WTC11 (cell line): ENCODE measurements around the gene SOX8. TPM values are rescaled to one million over a fixed set of nuclear protein-coding genes. Genes with fewer than 3 reads are reported as not detected.

Source experiments
- ATAC-seq: fragments of 200-7000 bp; cut with Tn5 transposase; 2 replicates; pipeline ENCODE4 v1.10.0; 2021; ENCODE audit warnings: mild to moderate bottlenecking, moderate library complexity
- CTCF ChIA-PET: fragments of 300-600 bp; sonication (Branson Sonifier 250); formaldehyde crosslinking; loops from one replicate; lab custom pipeline; 2021; ENCODE audit warnings: antibody characterized with exemption; lab: Charles Lee
- POLR2A ChIA-PET: fragments of 350-600 bp; sonication (Branson Sonifier 250); formaldehyde crosslinking; loops from one replicate; lab custom pipeline; 2021; ENCODE audit warnings: antibody characterized with exemption; lab: Charles Lee
- DNase-seq: peaks from one replicate; pipeline ENCODE4 v3.0.0; 2021; ENCODE audit warnings: low spot score
- H3K27ac Mint-ChIP-seq: 2 replicates; pipeline ENCODE4 v1.8.0; 2021; ENCODE audit warnings: mixed read lengths
- H3K27me3 Mint-ChIP-seq: 2 replicates; pipeline ENCODE4 v1.8.0; 2021; ENCODE audit warnings: low read depth, mild to moderate bottlenecking, moderate library complexity, mixed read lengths
- H3K36me3 Mint-ChIP-seq: 2 replicates; pipeline ENCODE4 v1.8.0; 2021; ENCODE audit warnings: mixed read lengths
- H3K4me1 Mint-ChIP-seq: 2 replicates; pipeline ENCODE4 v1.8.0; 2022; ENCODE audit warnings: mixed read lengths
- H3K4me3 Mint-ChIP-seq: 2 replicates; pipeline ENCODE4 v1.8.0; 2021; ENCODE audit warnings: mild to moderate bottlenecking, moderate library complexity, mixed read lengths
- H3K9me3 Mint-ChIP-seq: 2 replicates; pipeline ENCODE4 v1.8.0; 2021; ENCODE audit warnings: mixed read lengths
- CDX4 ChIP-seq: fragments of 250-450 bp; sonication (Bioruptor Pico); IDR thresholded peaks from 2 replicates; pipeline ENCODE4 v1.9.0; 2021; ENCODE audit warnings: moderate library complexity, mild to moderate bottlenecking, inconsistent platforms, borderline replicate concordance
- CREB1 ChIP-seq: sonication (generic); formaldehyde crosslinking; IDR thresholded peaks from 2 replicates; pipeline ENCODE4 v1.8.0; 2023; ENCODE audit warnings: mild to moderate bottlenecking, missing genetic modification reagents
- ELF4 ChIP-seq: sonication (generic); formaldehyde crosslinking; IDR thresholded peaks from 2 replicates; pipeline ENCODE4 v1.8.1; 2022; ENCODE audit warnings: low read depth, mild to moderate bottlenecking, moderate library complexity, missing genetic modification reagents
- EMX1 ChIP-seq: fragments of 250-450 bp; sonication (Bioruptor Pico); IDR thresholded peaks from 2 replicates; pipeline ENCODE4 v1.8.0; 2021; ENCODE audit warnings: mild to moderate bottlenecking
- ESRRA ChIP-seq: sonication (generic); formaldehyde crosslinking; IDR thresholded peaks from 2 replicates; pipeline ENCODE4 v1.8.1; 2022; ENCODE audit warnings: mild to moderate bottlenecking, missing genetic modification reagents, borderline replicate concordance
- FOXK1 ChIP-seq: sonication (generic); formaldehyde crosslinking; IDR thresholded peaks from 2 replicates; pipeline ENCODE4 v1.8.0; 2022; ENCODE audit warnings: mild to moderate bottlenecking, moderate library complexity, missing genetic modification reagents
- FOXP1 ChIP-seq: sonication (generic); formaldehyde crosslinking; IDR thresholded peaks from 2 replicates; pipeline ENCODE4 v1.8.0; 2022; ENCODE audit warnings: missing genetic modification reagents, mild to moderate bottlenecking, moderate library complexity, borderline replicate concordance
- GABPB1 ChIP-seq: sonication (generic); formaldehyde crosslinking; IDR thresholded peaks from 2 replicates; pipeline ENCODE4 v1.8.1; 2023; ENCODE audit warnings: mild to moderate bottlenecking, missing genetic modification reagents
- GRHL2 ChIP-seq: fragments of 250-450 bp; sonication (Bioruptor Pico); IDR thresholded peaks from 2 replicates; pipeline ENCODE4 v1.8.0; 2022; ENCODE audit warnings: mild to moderate bottlenecking, moderate library complexity; ENCODE audit not compliant: insufficient replicate concordance, severe bottlenecking
- IRF2 ChIP-seq: sonication (generic); formaldehyde crosslinking; IDR thresholded peaks from 2 replicates; pipeline ENCODE4 v1.8.0; 2022; ENCODE audit warnings: low read depth, missing genetic modification reagents, borderline replicate concordance
- JAZF1 ChIP-seq: fragments of 250-450 bp; sonication (Bioruptor Pico); IDR thresholded peaks from 2 replicates; pipeline ENCODE4 v1.9.0; 2021; ENCODE audit warnings: moderate library complexity, mild to moderate bottlenecking, inconsistent platforms
- MXD4 ChIP-seq: fragments of 250-450 bp; sonication (Bioruptor Pico); IDR thresholded peaks from 2 replicates; pipeline ENCODE4 v1.8.0; 2021; ENCODE audit warnings: mild to moderate bottlenecking, moderate library complexity, borderline replicate concordance
- NFATC4 ChIP-seq: fragments of 250-450 bp; sonication (Bioruptor Pico); IDR thresholded peaks from 2 replicates; pipeline ENCODE4 v1.9.0; 2021; ENCODE audit warnings: mild to moderate bottlenecking
- NFYB ChIP-seq: sonication (generic); formaldehyde crosslinking; conservative IDR thresholded peaks from 2 replicates; pipeline ENCODE4 v1.8.0; 2022; ENCODE audit warnings: low read depth, missing genetic modification reagents
- NR2C2 ChIP-seq: sonication (generic); formaldehyde crosslinking; IDR thresholded peaks from 2 replicates; pipeline ENCODE4 v1.8.0; 2022; ENCODE audit warnings: mild to moderate bottlenecking, missing genetic modification reagents
- SMAD4 ChIP-seq: sonication (generic); formaldehyde crosslinking; IDR thresholded peaks from 2 replicates; pipeline ENCODE4 v1.8.0; 2022; ENCODE audit warnings: mild to moderate bottlenecking, missing genetic modification reagents
- SOX15 ChIP-seq: fragments of 250-450 bp; sonication (Bioruptor Pico); IDR thresholded peaks from 2 replicates; pipeline ENCODE4 v1.9.0; 2021; ENCODE audit warnings: mild to moderate bottlenecking
- SP1 ChIP-seq: sonication (generic); formaldehyde crosslinking; conservative IDR thresholded peaks from 2 replicates; pipeline ENCODE4 v1.8.1; 2022; ENCODE audit warnings: missing genetic modification reagents
- ZNF263 ChIP-seq: sonication (generic); formaldehyde crosslinking; IDR thresholded peaks from 2 replicates; pipeline ENCODE4 v1.8.1; 2022; ENCODE audit warnings: low read depth, mild to moderate bottlenecking, moderate library complexity, missing genetic modification reagents
- ZNF416 ChIP-seq: fragments of 250-450 bp; sonication (Bioruptor Pico); IDR thresholded peaks from 2 replicates; pipeline ENCODE4 v1.9.0; 2021; ENCODE audit warnings: mild to moderate bottlenecking, inconsistent platforms
- total RNA-seq: library from RNA; stranded (reverse); gene quantifications from 3 replicates; pipeline ENCODE4 v1.2.3, GENCODE V29; 2021
- TF ChIP-seq, protein P1 (sequence below): sonication (generic); formaldehyde crosslinking; IDR thresholded peaks from 2 replicates; pipeline ENCODE4 v1.8.0; 2022; ENCODE audit warnings: mild to moderate bottlenecking, missing genetic modification reagents
- TF ChIP-seq, protein P2 (sequence below): sonication (generic); formaldehyde crosslinking; IDR thresholded peaks from 2 replicates; pipeline ENCODE4 v1.8.0; 2023; ENCODE audit warnings: missing genetic modification reagents, mild to moderate bottlenecking, borderline replicate concordance

The SOX8 gene
- total RNA-seq, 1 experiment from 2014 or later: 12.3 TPM

DNA sequence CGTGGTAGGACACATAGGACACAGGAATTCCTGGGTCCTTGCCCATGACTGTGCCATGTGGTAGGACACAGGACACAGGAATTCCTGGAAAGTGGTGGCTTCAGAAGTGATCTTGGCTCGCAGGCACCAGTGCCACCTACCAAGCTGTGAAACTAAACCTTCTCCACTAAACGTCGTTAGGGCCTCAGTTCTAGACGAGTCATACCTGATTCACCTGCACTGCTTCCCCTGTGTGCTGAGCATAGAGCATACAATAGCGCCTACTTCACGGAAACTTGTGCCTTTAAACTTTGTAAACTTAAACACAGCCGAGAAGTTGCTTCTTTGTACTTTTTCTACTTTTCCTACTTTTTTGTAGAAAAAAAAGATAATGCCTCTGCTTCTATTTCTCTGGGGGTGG, 4.8 kb downstream of the SOX8 start (continued):
- TF ChIP-seq SMAD4 (no peak), SOX15 (CRISPR knock-in tag) (no peak)
- TF ChIP-seq, protein P1, sequence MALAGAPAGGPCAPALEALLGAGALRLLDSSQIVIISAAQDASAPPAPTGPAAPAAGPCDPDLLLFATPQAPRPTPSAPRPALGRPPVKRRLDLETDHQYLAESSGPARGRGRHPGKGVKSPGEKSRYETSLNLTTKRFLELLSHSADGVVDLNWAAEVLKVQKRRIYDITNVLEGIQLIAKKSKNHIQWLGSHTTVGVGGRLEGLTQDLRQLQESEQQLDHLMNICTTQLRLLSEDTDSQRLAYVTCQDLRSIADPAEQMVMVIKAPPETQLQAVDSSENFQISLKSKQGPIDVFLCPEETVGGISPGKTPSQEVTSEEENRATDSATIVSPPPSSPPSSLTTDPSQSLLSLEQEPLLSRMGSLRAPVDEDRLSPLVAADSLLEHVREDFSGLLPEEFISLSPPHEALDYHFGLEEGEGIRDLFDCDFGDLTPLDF (CRISPR knock-in tag): no peak

GRCh38 chr16:986925-987582, 5.5 kb downstream of the SOX8 start:
- Mint-ChIP-seq H3K36me3 (no peaks in the 10 kb centered on the region), H3K27ac (no peak overlapping the region), H3K4me3 (no peak overlapping the region), H3K9me3 (no peaks in the 10 kb centered on the region), H3K27me3 (peaks cover 8% of the 10 kb centered on the region), H3K4me1 (peaks cover 5% of the 10 kb centered on the region)
- no peak for TF ChIP-seq SOX15 (CRISPR knock-in tag)
- TF ChIP-seq NFATC4 (CRISPR knock-in tag): no peak
- TF ChIP-seq MXD4 (CRISPR knock-in tag): no peak
- TF ChIP-seq SP1 (CRISPR knock-in tag): no peak
- TF ChIP-seq GABPB1 (CRISPR knock-in tag): no peak
- TF ChIP-seq CREB1 (CRISPR knock-in tag): no peak
- no peak for TF ChIP-seq JAZF1 (CRISPR knock-in tag)
- TF ChIP-seq FOXP1 (CRISPR knock-in tag): no peak
- TF ChIP-seq, protein P2, sequence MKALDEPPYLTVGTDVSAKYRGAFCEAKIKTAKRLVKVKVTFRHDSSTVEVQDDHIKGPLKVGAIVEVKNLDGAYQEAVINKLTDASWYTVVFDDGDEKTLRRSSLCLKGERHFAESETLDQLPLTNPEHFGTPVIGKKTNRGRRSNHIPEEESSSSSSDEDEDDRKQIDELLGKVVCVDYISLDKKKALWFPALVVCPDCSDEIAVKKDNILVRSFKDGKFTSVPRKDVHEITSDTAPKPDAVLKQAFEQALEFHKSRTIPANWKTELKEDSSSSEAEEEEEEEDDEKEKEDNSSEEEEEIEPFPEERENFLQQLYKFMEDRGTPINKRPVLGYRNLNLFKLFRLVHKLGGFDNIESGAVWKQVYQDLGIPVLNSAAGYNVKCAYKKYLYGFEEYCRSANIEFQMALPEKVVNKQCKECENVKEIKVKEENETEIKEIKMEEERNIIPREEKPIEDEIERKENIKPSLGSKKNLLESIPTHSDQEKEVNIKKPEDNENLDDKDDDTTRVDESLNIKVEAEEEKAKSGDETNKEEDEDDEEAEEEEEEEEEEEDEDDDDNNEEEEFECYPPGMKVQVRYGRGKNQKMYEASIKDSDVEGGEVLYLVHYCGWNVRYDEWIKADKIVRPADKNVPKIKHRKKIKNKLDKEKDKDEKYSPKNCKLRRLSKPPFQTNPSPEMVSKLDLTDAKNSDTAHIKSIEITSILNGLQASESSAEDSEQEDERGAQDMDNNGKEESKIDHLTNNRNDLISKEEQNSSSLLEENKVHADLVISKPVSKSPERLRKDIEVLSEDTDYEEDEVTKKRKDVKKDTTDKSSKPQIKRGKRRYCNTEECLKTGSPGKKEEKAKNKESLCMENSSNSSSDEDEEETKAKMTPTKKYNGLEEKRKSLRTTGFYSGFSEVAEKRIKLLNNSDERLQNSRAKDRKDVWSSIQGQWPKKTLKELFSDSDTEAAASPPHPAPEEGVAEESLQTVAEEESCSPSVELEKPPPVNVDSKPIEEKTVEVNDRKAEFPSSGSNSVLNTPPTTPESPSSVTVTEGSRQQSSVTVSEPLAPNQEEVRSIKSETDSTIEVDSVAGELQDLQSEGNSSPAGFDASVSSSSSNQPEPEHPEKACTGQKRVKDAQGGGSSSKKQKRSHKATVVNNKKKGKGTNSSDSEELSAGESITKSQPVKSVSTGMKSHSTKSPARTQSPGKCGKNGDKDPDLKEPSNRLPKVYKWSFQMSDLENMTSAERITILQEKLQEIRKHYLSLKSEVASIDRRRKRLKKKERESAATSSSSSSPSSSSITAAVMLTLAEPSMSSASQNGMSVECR: no peak
- TF ChIP-seq FOXK1 (CRISPR knock-in tag): no peak
- TF ChIP-seq NR2C2: no peak
- no peak for TF ChIP-seq EMX1
- TF ChIP-seq CDX4 (CRISPR knock-in tag): no peak
- TF ChIP-seq GRHL2 (CRISPR knock-in tag): no peak
- no peak for TF ChIP-seq ZNF416 (CRISPR knock-in tag)
- no peak for TF ChIP-seq ESRRA
- no peak for TF ChIP-seq NFYB (CRISPR knock-in tag)
- no peak for TF ChIP-seq ELF4 (CRISPR knock-in tag)
- no peak for TF ChIP-seq IRF2 (CRISPR knock-in tag)
- no peak for TF ChIP-seq ZNF263 (CRISPR knock-in tag)
- ChIA-PET POLR2A (no interaction called here), CTCF (no interaction called here)
- ATAC-seq (no peak), DNase-seq (no peak)
